Tibial artery (tissue), 4 donors: ENCODE measurements around the gene MECP2.
"Not testable (repeated sequence)": the region's sequence is repeated elsewhere in the genome, so short reads cannot be mapped to it uniquely, and the experiment has no call there.

ENCODE experiments used
- DNase-seq, 2 donors: peaks; one replicate each; pipeline ENCODE4 v3.0.0-alpha.2; 2019
- H3K27ac ChIP-seq, 2 donors: fragments of 200-600 bp; sonication (generic) in 1 of 2; 1 replicate in 1 of 2; 2 replicates in 1 of 2; pipeline ENCODE4 v1.5.1; 2018 to 2019; ENCODE audit warnings: mild to moderate bottlenecking in 1 of 2
- H3K27me3 ChIP-seq, 2 donors: fragments of 200-600 bp; sonication (generic) in 1 of 2; one replicate each; pipeline versions ENCODE4 v1.5.1 to v1.6.0; 2016 to 2019
- H3K36me3 ChIP-seq, 3 donors: fragments of 200-600 bp; sonication (generic) in 2 of 3; one replicate each; pipeline ENCODE4 v1.5.1; 2016 to 2019; ENCODE audit warnings: mild to moderate bottlenecking in 2 of 3
- H3K4me1 ChIP-seq, 4 donors: fragments of 200-600 bp; sonication (generic) in 2 of 4; 1 replicate in 3 of 4; 2 replicates in 1 of 4; pipeline ENCODE4 v1.5.1; 2016 to 2019
- H3K4me3 ChIP-seq, 2 donors: fragments of 200-600 bp; sonication (generic) in 1 of 2; 1 replicate in 1 of 2; 2 replicates in 1 of 2; pipeline ENCODE4 v1.5.1; 2018 to 2019; ENCODE audit warnings: mild to moderate bottlenecking in 2 of 2
- H3K9me3 ChIP-seq, 3 donors: fragments of 200-600 bp; sonication (generic) in 1 of 3; one replicate each; pipeline ENCODE4 v1.5.1; 2016 to 2019
- CTCF ChIP-seq, 2 experiments: fragments of 200-600 bp in 1 of 2; fragments of 450-650 bp in 1 of 2; IDR thresholded peaks; one replicate each; pipeline ENCODE4 v1.5.1; 2017 to 2019; ENCODE audit warnings: antibody characterized with exemption in 2 of 2, mild to moderate bottlenecking in 1 of 2, moderate library complexity in 1 of 2
- intact Hi-C: fragments of 100-400 bp; cut with DNase I; formaldehyde crosslinking; loops from one replicate; pipeline ENCODE4 v1.15.0; 2023; ENCODE audit warnings: low total_unique reads

Gene MECP2

GRCh38 chrX:153981771-153982533 is 115.6 kb downstream of the MECP2 start:
- peak in 1 of 2 donors; percentile 36 for DNase-seq
- no peak overlapping the region for H3K27ac ChIP-seq
- no peak overlapping the region for H3K4me3 ChIP-seq
- no peaks in the 10 kb centered on the region for H3K36me3 ChIP-seq
- H3K4me1 ChIP-seq = peaks cover 0 to 9% (median 4%) of the 10 kb centered on the region in 4 donors
- H3K9me3 ChIP-seq = no peaks in the 10 kb centered on the region
- H3K27me3 ChIP-seq = no peaks in the 10 kb centered on the region
- TF ChIP-seq CTCF (IDR thresholded peaks at IDR 0.05) = no peak
- intact Hi-C loops = no loop called here

- H3K9me3 ChIP-seq = no peaks in the 10 kb centered on the region
- H3K4me1 ChIP-seq = peaks cover 0 to 9% (median 4%) of the 10 kb centered on the region in 4 donors
- no peak for DNase-seq
- H3K27me3 ChIP-seq = no peaks in the 10 kb centered on the region
- H3K4me3 ChIP-seq = no peak overlapping the region
- no peak for TF ChIP-seq CTCF (IDR thresholded peaks at IDR 0.05)
- intact Hi-C loops = no loop called here
- H3K36me3 ChIP-seq = no peaks in the 10 kb centered on the region
- no peak overlapping the region for H3K27ac ChIP-seq
These were observed 116.3 kb downstream of the MECP2 start for GRCh38 chrX:153981231-153981630.

GRCh38 chrX:153980394-153980793 is 117.1 kb downstream of the MECP2 start:
- H3K27me3 ChIP-seq, H3K4me1 ChIP-seq, H3K36me3 ChIP-seq, intact Hi-C loops, DNase-seq, H3K4me3 ChIP-seq, H3K27ac ChIP-seq, H3K9me3 ChIP-seq: not testable (repeated sequence)

GRCh38 chrX:153974726-153975286 is 122.7 kb downstream of the MECP2 start:
- intact Hi-C loops = no loop called here
- H3K9me3 ChIP-seq = peaks cover 0 to 3% (median 0%) of the 10 kb centered on the region in 3 donors
- no peaks in the 10 kb centered on the region for H3K27me3 ChIP-seq
- peaks cover 0 to 16% (median 13%) of the 10 kb centered on the region in 4 donors for H3K4me1 ChIP-seq
- peak overlapping the region; percentile 98 to 99 for H3K27ac ChIP-seq
- DNase-seq = no peak
- no peaks in the 10 kb centered on the region for H3K36me3 ChIP-seq
- no peak for TF ChIP-seq CTCF (IDR thresholded peaks at IDR 0.05)
- H3K4me3 ChIP-seq = no peak overlapping the region

- DNase-seq = no peak
These were observed 123.4 kb downstream of the MECP2 start for GRCh38 chrX:153974003-153974725.

More at GRCh38 chrX:153974003-153974725, 123.4 kb downstream of the MECP2 start:
- H3K36me3 ChIP-seq = no peaks in the 10 kb centered on the region
- TF ChIP-seq CTCF (IDR thresholded peaks at IDR 0.05) = no peak
- intact Hi-C loops = no loop called here
- H3K27ac ChIP-seq = peak overlapping the region; percentile 98 to 99
- peak overlapping the region in 1 of 2 donors; percentile 88 for H3K4me3 ChIP-seq
- no peaks in the 10 kb centered on the region for H3K27me3 ChIP-seq
- H3K4me1 ChIP-seq = peaks cover 0 to 20% (median 17%) of the 10 kb centered on the region in 4 donors
- H3K9me3 ChIP-seq = peaks cover 0 to 3% (median 0%) of the 10 kb centered on the region in 3 donors
